GM12892 (cell line): ENCODE measurements around the gene USP13.

Experiments used
- DNase-seq: peaks from one replicate; pipeline ENCODE4 v3.0.0; 2011; ENCODE audit not compliant: insufficient read length
- FAIRE-seq: peaks from 2 replicates; lab custom pipeline; 2011; peaks lifted over from hg19 to GRCh38; lab: Jason Lieb, UNC
- POLR2A ChIP-seq: IDR thresholded peaks from 2 replicates; pipeline ENCODE4 v1.6.1; 2011; ENCODE audit warnings: low read depth, low read length, control low read depth
- POLR2AphosphoS5 ChIP-seq: IDR thresholded peaks from 2 replicates; pipeline ENCODE4 v1.6.1; 2011; ENCODE audit warnings: low read depth, low read length, control low read depth
- TAF1 ChIP-seq: IDR thresholded peaks from 2 replicates; pipeline ENCODE4 v1.6.1; 2011; ENCODE audit warnings: low read depth, mild to moderate bottlenecking, control low read depth, low read length, borderline replicate concordance

Gene USP13

DNA sequence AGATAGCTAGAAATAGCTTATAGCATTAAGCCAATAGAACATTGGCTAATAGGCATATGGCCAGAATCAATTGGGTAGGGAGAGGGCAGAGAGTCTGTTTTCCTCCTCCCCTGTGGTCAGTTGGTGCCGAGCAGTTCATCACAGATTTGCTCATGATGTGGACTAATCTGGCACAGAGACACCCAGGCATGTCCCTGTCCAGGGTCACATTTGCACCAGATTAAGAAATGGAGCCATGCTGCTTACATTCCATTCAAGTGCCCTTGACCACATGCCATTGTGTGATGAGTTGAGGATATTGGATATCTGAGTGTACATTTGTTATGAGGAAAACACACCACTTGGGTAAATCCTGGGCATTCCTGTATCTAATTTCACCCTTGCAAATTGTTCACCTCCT is 53.4 kb downstream of the USP13 start:
- TF ChIP-seq POLR2AphosphoS5 (no peak), POLR2A (no peak), TAF1 (no peak)
- no peak for DNase-seq
- no peak for FAIRE-seq

DNA sequence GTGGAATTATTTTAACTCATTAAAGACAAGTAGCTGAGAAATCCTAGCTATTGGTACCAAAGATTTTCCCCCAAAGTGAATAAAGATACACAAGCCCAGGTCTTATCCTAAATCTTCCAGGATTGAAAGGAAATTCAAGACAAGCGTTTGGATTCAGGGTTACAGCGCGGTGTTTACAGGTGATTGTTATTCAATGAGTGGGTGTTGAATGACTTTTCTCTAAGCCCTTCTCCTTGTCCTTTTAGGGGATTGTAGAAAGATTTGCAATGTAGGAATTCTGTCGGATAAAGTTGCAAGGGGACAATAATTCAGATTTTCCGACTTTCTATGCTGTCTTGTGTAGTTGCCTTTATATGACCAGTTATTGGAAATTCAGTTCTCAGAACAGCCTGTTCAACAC is 57.2 kb downstream of the USP13 start:
- FAIRE-seq: no peak
- no peak for DNase-seq
- TF ChIP-seq POLR2A (no peak), TAF1 (no peak), POLR2AphosphoS5 (no peak)

DNA sequence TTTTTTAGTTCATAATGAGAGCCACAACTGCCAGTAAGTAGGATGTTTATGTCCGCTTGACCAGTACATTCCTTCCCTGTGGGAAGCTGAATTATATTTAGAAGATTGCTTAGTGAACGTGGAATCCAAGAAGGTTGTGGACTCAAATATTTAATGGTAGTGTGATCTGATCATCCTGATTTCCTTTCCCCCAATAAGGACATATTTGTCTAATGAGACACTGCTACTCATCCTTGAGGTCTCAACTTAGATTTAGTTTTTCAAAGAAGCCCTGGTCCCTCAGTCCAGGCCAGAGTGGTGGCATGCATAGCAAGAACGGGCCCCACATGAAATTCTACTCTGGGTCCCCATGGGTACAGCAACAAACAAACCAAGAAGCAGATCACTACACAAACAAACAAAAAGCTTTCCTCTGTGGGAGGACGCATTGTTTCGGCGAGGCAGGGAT is 60.8 kb downstream of the USP13 start:
- TF ChIP-seq POLR2AphosphoS5 (no peak), POLR2A (no peak), TAF1 (no peak)
- FAIRE-seq: no peak
- no peak for DNase-seq

DNA sequence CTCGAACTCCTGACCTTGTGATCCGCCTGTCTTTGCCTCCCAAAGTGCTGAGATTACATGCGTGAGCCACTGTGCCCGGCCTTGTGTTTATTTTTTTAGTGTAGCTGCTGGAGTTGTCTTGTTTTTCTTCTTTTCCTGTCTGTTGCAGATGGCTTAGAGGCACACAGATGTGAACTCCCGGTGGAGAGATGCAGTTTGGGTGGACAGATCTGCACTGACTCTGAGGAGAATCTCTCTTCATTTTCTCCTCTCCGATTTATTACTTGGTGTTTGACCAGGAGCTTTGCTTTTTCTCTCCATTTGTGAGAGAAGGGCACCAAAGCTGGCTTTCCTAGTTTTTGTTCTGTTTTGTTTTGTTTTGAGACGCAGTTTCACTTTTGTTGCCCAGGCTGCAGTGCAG is 62.7 kb downstream of the USP13 start:
- DNase-seq (no peak), FAIRE-seq (no peak)
- TF ChIP-seq POLR2A: no peak
- no peak for TF ChIP-seq POLR2AphosphoS5
- no peak for TF ChIP-seq TAF1

DNA sequence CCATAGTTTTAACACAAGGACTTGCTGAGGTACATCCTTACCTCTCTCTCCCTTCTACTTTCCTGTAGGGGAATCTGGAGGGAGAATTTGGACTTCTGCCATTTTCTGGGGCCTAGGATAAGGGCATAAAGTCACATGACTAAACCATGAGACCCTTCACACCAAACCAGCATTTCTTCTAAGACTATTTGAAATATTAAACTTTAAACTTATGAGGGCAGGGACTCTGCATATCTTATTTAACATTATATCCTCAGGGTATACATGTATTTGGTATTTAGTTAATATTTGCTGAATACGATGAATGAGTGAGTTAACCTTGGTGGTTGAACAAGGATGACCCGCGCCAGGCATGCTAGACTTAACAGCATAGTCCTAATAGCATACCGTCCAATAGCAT is 63.4 kb downstream of the USP13 start:
- no peak for DNase-seq
- TF ChIP-seq POLR2A: no peak
- TF ChIP-seq TAF1: no peak
- TF ChIP-seq POLR2AphosphoS5: no peak
- no peak for FAIRE-seq

DNA sequence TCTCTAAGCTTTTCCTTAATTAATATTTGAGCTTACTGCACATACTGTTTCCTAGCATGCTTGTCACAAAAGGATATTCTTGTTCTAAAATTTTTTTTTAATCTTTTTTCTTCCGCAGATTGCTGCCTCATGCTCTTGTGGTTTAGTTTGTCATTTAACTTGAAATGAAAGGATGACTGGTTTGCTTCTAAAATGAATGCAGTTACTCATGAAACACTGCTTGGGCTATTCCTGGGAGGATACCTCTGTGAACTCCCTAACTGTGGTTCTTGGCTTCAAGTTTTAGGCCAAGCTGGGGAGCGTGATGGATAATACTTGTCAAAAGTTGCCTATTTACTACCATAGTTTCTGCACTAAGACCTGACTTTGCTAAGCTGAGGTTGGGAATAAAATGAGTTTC is 64.0 kb downstream of the USP13 start:
- TF ChIP-seq POLR2AphosphoS5 (no peak), TAF1 (no peak), POLR2A (no peak)
- FAIRE-seq (no peak), DNase-seq (no peak)

DNA sequence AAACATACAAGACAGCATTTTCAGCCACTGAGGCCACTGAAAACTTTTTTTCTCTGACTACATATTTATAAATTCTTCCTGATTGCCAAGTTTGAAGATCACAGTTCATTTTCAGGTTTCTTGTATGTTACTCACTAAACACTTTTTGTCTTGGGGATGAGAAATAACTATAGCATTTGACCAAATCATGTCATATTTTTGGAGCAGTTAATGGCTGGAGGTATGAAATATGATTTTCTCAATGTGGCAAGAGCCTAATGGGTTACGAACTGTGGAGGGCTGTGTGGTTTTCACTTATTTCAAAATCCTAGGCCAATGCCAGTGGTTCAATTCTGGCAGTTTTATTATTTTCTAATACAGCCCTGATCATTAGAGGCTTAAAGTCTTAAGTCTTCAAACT is 64.4 kb downstream of the USP13 start:
- no peak for DNase-seq
- FAIRE-seq: no peak

DNA sequence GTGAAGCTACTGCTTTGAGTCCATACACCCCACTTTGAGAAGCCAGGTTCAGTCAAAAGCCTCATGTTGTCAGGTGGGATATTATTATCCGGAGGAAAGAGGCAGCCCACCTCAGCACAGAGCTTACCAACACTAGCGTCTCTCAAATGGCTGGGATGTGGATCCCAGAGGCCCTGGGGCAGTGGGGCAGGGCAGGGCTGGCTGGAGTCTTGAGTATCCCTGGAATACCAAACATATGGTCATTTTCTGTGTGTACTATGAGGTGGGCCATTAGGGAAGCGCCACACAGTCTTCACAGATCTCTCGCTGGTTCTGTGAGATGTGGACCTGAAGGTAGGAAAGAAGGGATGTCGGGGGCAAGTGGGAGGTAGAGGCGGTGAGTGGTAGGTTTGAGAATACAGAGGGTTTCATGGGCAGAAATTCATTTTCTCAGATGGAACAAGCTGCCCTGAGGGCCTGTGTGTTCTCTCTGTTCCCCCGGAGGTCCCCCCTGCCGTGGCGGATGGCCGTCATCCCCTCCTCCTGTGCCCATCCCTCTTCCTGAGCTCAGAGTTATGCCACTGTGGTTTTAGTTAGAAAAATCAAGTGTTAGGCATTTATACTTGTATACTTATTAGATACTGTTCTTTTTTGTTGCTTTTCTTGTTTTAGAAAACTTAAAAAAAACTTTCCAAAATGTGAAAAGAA is 66.4 kb downstream of the USP13 start:
- DNase-seq (no peak), FAIRE-seq (no peak)
- TF ChIP-seq TAF1: no peak
- TF ChIP-seq POLR2AphosphoS5: no peak
- TF ChIP-seq POLR2A: no peak

More for the DNA sequence above, 64.4 kb downstream of the USP13 start:
- TF ChIP-seq POLR2A: no peak
- no peak for TF ChIP-seq TAF1
- TF ChIP-seq POLR2AphosphoS5: no peak

DNA sequence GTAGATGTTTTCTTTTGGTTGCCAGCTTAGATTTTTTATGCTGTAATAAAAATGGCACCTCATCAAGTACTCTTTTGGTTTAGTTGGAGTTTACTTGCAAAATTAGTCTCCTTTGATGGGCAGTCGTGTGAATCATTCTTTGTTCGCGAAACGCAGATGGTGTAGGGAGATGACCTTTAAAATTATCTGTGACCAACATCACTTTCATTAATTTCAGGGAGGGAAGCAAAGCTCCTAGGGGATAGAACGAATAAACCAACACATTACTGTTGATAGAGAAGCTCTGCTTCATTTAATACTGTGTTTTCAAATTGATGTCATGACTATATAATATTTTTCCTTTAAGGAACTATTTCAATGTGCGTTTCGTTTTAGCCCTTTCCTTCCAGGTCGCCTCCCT is 67.4 kb downstream of the USP13 start:
- DNase-seq (no peak), FAIRE-seq (no peak)

DNA sequence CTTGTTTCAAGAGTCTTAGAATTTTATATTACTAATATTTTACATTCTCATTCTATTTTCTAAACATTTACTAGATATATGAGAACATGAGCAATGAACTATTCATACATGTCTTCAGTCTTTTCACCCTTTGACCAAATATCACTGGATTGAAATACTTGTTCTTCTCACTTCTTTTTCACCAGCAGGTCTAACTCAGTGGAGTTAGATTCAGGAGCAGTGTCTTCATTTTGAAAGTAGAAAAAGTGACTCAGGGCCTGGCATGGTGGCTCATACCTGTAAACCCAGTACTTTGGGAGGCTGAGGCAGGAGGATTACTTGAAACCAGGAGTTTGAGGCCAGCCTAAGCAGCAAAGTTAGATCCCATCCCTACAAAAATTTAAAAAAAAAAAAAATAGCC is 70.8 kb downstream of the USP13 start:
- TF ChIP-seq TAF1 (no peak), POLR2AphosphoS5 (no peak), POLR2A (no peak)
- DNase-seq (no peak), FAIRE-seq (no peak)

More for the DNA sequence above, 67.4 kb downstream of the USP13 start:
- TF ChIP-seq POLR2AphosphoS5 (no peak), POLR2A (no peak), TAF1 (no peak)

DNA sequence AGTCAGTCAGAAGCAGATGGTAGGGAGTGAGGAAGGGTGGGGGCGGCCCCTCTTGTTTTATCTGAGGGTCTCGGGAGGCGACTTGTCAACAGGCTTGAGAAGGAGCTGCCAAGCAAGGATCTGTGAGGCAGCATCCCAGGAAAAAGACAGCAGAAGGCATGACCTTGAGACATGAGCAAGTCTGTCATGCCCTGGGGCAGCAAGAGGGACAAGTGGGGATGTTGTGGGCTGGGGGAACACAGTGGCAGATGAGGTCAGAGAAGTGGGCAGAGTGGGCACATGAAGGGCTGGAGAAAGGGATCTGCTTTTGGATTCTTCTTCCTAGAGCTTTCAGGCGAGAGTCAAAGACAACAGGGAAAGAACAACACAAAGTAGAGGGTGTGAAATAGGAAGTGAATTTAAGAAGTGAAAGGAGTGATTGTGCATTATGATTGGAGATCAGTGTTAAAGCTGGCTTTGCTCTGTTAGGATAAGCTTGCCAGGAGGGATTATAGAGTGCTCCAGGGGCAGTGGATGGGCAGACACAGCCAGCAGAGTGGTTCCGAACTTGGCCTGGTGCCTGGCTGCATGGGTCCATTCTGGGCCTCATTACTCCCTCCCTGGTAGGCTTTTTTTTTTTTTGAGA is 73.3 kb downstream of the USP13 start:
- FAIRE-seq: no peak
- DNase-seq: no peak
- no peak for TF ChIP-seq POLR2A
- no peak for TF ChIP-seq POLR2AphosphoS5
- no peak for TF ChIP-seq TAF1

DNA sequence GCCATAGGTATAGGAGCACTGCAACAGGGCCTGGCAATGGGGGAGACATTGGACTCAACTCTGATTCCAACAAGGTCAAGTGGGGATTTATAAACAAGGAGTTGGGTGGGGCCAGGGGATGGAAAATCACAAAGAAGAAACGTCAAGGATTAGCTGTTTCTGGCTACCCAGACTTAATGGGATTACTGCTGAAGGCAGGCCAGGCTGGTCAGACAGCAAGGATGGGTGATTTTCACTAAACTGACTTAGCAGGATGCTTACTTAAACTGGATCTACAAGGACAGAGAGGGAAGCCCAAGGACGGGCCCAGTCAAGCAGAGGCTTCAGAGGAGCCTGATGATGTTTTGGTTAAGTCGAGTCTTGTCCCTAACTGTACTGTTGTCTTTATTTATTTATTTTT is 76.2 kb downstream of the USP13 start:
- no peak for DNase-seq
- TF ChIP-seq POLR2A: no peak
- TF ChIP-seq POLR2AphosphoS5: no peak
- TF ChIP-seq TAF1: no peak
- FAIRE-seq: no peak

DNA sequence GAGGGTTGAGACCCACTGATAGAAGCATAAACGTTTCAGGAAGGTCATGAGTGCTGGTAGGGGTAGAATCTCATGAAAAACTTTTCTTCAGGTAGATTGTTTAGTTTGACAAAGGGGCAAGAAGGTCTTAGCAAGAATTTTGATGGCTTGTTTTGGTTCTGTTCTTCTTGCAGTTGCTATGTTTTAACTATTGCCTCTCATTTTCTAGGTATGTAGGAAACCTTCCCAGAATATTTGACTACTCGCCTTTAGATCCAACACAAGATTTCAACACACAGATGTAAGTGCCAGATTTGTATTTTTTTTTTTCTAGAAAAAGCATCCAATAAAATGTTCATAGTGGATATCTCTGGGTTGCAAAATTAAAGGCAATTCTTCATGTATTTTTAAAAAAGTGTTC is 77.1 kb downstream of the USP13 start:
- TF ChIP-seq POLR2AphosphoS5: no peak
- TF ChIP-seq TAF1: no peak
- TF ChIP-seq POLR2A: no peak
- FAIRE-seq: no peak
- no peak for DNase-seq
